HepG2 (cell line): ENCODE data around the gene PTPRU. TPM values are rescaled to one million over a fixed set of nuclear protein-coding genes. Genes with fewer than 3 reads are reported as not detected.
A peak's percentile ranks its signal among the peaks of the same experiment; 100 is the strongest.

Source experiments
- FOXO4 ChIP-seq: sonication (generic); formaldehyde crosslinking; conservative IDR thresholded peaks from 2 replicates; pipeline ENCODE4 v1.8.1; 2023; ENCODE audit warnings: missing genetic modification reagents
- MTF1 ChIP-seq: sonication (generic); formaldehyde crosslinking; IDR thresholded peaks from 2 replicates; pipeline ENCODE4 v1.5.0; 2020; ENCODE audit warnings: missing genetic modification reagents
- NFKB2 ChIP-seq: sonication (generic); formaldehyde crosslinking; IDR thresholded peaks from 2 replicates; pipeline ENCODE4 v1.4.0; 2020; ENCODE audit warnings: missing genetic modification reagents, borderline replicate concordance
- NR2F2 ChIP-seq: IDR thresholded peaks from 2 replicates; pipeline ENCODE4 v1.6.1; 2012; ENCODE audit warnings: low read depth, inconsistent platforms, borderline replicate concordance
- SNAPC4 ChIP-seq: sonication (generic); formaldehyde crosslinking; IDR thresholded peaks from 2 replicates; pipeline ENCODE4 v1.4.0; 2020; ENCODE audit warnings: mild to moderate bottlenecking, missing genetic modification reagents
- TERF1 ChIP-seq: sonication (generic); formaldehyde crosslinking; IDR thresholded peaks from 2 replicates; pipeline ENCODE4 v1.8.0; 2022; ENCODE audit warnings: mild to moderate bottlenecking, missing genetic modification reagents, moderate library complexity
- THRA ChIP-seq: sonication (generic); formaldehyde crosslinking; IDR thresholded peaks from 2 replicates; pipeline ENCODE4 v1.4.0; 2020; ENCODE audit warnings: missing genetic modification reagents, borderline replicate concordance
- ZNF337 ChIP-seq: sonication (generic); formaldehyde crosslinking; IDR thresholded peaks from 2 replicates; pipeline ENCODE4 v1.5.1; 2020; ENCODE audit warnings: missing genetic modification reagents, low read depth, mild to moderate bottlenecking, borderline replicate concordance
- ZNF503 ChIP-seq: sonication (generic); formaldehyde crosslinking; IDR thresholded peaks from 2 replicates; pipeline ENCODE4 v1.4.0; 2020; ENCODE audit warnings: missing genetic modification reagents
- ZNF549 ChIP-seq: sonication (generic); formaldehyde crosslinking; IDR thresholded peaks from 2 replicates; pipeline ENCODE4 v1.5.0; 2020; ENCODE audit warnings: missing genetic modification reagents
- ZNF552 ChIP-seq: sonication (generic); formaldehyde crosslinking; IDR thresholded peaks from 2 replicates; pipeline ENCODE4 v1.9.0; 2022; ENCODE audit warnings: missing genetic modification reagents, mild to moderate bottlenecking, borderline replicate concordance
- ZNF761 ChIP-seq: sonication (generic); formaldehyde crosslinking; conservative IDR thresholded peaks from 2 replicates; pipeline ENCODE4 v1.4.0; 2020; ENCODE audit warnings: mild to moderate bottlenecking, missing genetic modification reagents
- ZXDC ChIP-seq: sonication (generic); formaldehyde crosslinking; IDR thresholded peaks from 2 replicates; pipeline ENCODE4 v1.5.0; 2020; ENCODE audit warnings: mild to moderate bottlenecking, missing genetic modification reagents
- polyA plus RNA-seq, 8 experiments: library from polyadenylated mRNA; depleted of rRNA in 3 of 8; stranded (reverse) in 7 of 8; unstranded in 1 of 8; fragments of >200 nt; fragmentation: Illumina TruSeq in 4 of 8; extraction: Trizol in 4 of 8; gene quantifications; 2 replicates each; pipeline versions ENCODE4 v1.2.1 to v1.2.3, GENCODE V29; 2011 to 2016; ENCODE audit warnings: low read depth in 4 of 8, missing spikeins in 1 of 8, mixed read lengths in 1 of 8; ENCODE audit not compliant: insufficient read depth in 1 of 8
- total RNA-seq, 5 experiments: library from RNA; depleted of rRNA; stranded (reverse); fragments of >200 nt; fragmentation: Illumina TruSeq; extraction: Trizol; gene quantifications; 2 replicates each; pipeline ENCODE4 v1.2.3, GENCODE V29; 2016; ENCODE audit warnings: low read depth in 1 of 5

The PTPRU gene
- total and polyA plus RNA-seq, 2 of the 13 experiments (the other 11 are each of a cell fraction or from before 2014, with no cell fraction given): 21.6 to 22.3 TPM

GRCh38 chr1:29230553-29231378 is 5.6 kb upstream of the PTPRU start, which contains the start of gene MECR (continued):
- TF ChIP-seq THRA (peak; percentile 53), ZNF552 (CRISPR knock-in tag) (no peak; the same call in 1 of the 2 replicates), FOXO4 (no peak), ZNF337 (CRISPR knock-in tag) (no peak), ZNF761 (CRISPR knock-in tag) (no peak), ZXDC (CRISPR knock-in tag) (no peak), NR2F2 (no peak), TERF1 (CRISPR knock-in tag) (no peak), ZNF549 (no peak), MTF1 (no peak), SNAPC4 (CRISPR knock-in tag) (no peak), NFKB2 (CRISPR knock-in tag) (peak; percentile 88; the same call in 1 of the 2 replicates), ZNF503 (CRISPR knock-in tag) (peak; percentile 64)
